ENCODE results near the gene DCAF12L1.

Gene DCAF12L1

GRCh38 chrX:126552313-126553022 is at the start of gene DCAF12L1:
DCAF12L1 (minus strand) TSS chrX:126552814; CDS start chrX:126552608, 206 bp downstream.
- DNase-seq (ENCODE audit: low read depth): no peak

DNA sequence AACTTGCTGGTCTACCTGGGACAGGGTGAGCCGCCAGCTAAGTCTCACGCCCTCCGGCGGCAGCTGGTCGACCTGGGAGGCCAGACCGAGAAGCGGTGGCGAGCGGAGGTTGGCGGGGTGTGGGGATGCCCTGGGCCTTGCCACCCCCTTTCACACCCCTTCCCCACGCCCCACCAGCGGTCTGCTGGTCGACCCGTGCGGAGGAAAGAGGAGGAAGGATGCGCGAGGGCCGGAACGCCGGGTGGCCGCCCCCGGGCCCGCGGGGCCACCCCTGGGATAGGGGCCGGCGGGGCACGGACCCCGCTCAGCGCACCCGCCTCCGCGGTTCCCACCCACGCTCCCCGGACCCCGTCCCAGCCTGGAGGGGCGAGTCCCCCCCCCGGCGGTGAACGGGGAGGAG is 28.3 kb upstream of the DCAF12L1 start:
- no peak for DNase-seq (ENCODE audit: low read depth)

DNA sequence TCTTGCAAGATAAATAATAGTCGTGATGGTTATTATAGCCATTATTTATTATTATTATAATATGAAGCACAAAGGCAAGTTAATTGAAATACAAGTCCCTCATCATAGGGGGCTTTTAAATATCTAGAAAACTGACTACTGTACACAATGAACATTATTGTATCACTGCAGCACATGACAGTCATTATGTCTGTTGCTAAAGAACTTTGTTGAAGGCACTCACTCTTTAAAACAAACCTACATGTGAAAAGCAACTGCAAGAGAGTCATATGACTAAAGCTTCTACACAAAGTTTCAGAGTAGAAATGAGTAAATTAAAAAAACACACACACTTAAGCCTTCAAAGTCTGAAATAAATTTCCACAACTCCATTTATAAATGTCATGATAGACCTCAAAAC is 23.3 kb upstream of the DCAF12L1 start:
- DNase-seq (ENCODE audit: low read depth): no peak

DNA sequence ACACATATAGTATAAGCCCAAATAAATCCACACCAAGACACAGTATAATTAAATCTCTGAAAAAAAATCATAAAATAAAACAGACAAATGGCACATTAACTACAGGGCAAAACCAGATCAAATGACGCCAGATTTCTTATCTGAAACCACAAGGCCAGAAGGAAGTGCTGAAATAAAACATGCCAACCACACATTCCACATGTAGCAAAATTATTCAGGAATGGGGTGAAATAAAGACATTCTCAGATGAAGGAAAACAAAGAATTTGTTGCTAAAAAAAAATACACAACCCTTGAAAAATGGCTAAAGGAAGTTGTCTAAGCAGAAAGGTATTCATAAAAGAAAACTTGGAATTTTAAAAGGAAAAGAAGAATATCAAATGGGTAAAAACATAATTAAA is 4.5 kb upstream of the DCAF12L1 start:
- DNase-seq (ENCODE audit: low read depth): no peak

GRCh38 chrX:126551725-126552312 is 795 bp downstream of the DCAF12L1 start:
- no peak for DNase-seq (ENCODE audit: low read depth)

DNA sequence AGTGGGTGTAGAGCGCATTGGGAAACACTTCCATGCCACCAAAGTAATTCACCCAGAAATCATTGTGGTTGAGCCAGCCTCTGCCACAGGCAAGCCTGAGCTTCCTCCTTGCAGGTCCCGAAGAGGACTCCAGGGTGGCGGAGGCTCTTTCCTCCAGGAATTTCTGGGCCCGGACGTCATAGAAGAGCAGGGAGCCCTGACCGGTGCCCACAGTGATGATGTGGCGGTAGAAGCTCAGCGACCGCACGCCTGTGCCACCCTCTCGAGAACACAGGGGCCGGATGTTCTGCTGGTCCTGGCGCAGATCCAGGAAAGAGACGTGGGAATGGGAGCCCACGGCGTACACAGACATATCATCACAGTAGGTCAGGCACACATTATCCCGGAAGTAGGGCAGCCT is 1.3 kb downstream of the DCAF12L1 start:
- no peak for DNase-seq (ENCODE audit: low read depth)

GRCh38 chrX:126550816-126551215 is 1.8 kb downstream of the DCAF12L1 start:
- no peak for DNase-seq (ENCODE audit: low read depth)

- DNase-seq (ENCODE audit: low read depth): no peak
These were observed 42.7 kb downstream of the DCAF12L1 start for GRCh38 chrX:126509923-126510322.

All from GM04504 (cell line).